ENCODE measurements around the gene SMIM1.

GRCh38 chr1:3771108-3772026 is 1.2 kb upstream of the SMIM1 start:
- TF ChIP-seq CTCF (IDR thresholded peaks at IDR 0.05) (no peak), POLR2A (IDR thresholded peaks at IDR 0.05) (no peak), EP300 (IDR thresholded peaks at IDR 0.05) (no peak)
